Measurements from ENCODE around the gene DNAJC5. TPM values are rescaled to one million over a fixed set of nuclear protein-coding genes. Genes with fewer than 3 reads are reported as not detected.
A peak's percentile ranks its signal among the peaks of the same experiment; 100 is the strongest.
"Not testable (repeated sequence)": the region's sequence is repeated elsewhere in the genome, so short reads cannot be mapped to it uniquely, and the experiment has no call there.

DNAJC5 gene
- total RNA-seq, 1 experiment from 2014 or later: 60.9 TPM

GRCh38 chr20:63859166-63859699, 35.7 kb upstream of the DNAJC5 start:
- DNase-seq (ENCODE audit: low read depth): no peak
- in situ Hi-C loops (cut with HindIII; ENCODE audit: low pct_unique_long_range_greater_than_20kb, low sequenced_read_pairs): no loop called here

GRCh38 chr20:63860325-63861051, 34.4 kb upstream of the DNAJC5 start:
- no peak for DNase-seq (ENCODE audit: low read depth)
- in situ Hi-C loops (cut with HindIII; ENCODE audit: low pct_unique_long_range_greater_than_20kb, low sequenced_read_pairs): no loop called here

GRCh38 chr20:63861365-63861934, 33.5 kb upstream of the DNAJC5 start, which contains the start of gene ABHD16B:
Gene ABHD16B (plus strand): TSS chr20:63861498. CDS start chr20:63861541, 43 bp downstream.
- in situ Hi-C loops (cut with HindIII; ENCODE audit: low pct_unique_long_range_greater_than_20kb, low sequenced_read_pairs): no loop called here
- DNase-seq (ENCODE audit: low read depth): no peak

- in situ Hi-C loops (cut with HindIII; ENCODE audit: low pct_unique_long_range_greater_than_20kb, low sequenced_read_pairs): no loop called here
- no peak for DNase-seq (ENCODE audit: low read depth)
Observed at GRCh38 chr20:63861981-63862901, 32.7 kb upstream of the DNAJC5 start.

GRCh38 chr20:63863021-63863797, 31.7 kb upstream of the DNAJC5 start:
- in situ Hi-C loops (cut with HindIII; ENCODE audit: low pct_unique_long_range_greater_than_20kb, low sequenced_read_pairs): no loop called here
- no peak for DNase-seq (ENCODE audit: low read depth)

GRCh38 chr20:63863798-63864544, 31.0 kb upstream of the DNAJC5 start:
- in situ Hi-C loops (cut with HindIII; ENCODE audit: low pct_unique_long_range_greater_than_20kb, low sequenced_read_pairs): no loop called here
- peak; percentile 93 for DNase-seq (ENCODE audit: low read depth)

GRCh38 chr20:63864545-63864977, 30.4 kb upstream of the DNAJC5 start:
- in situ Hi-C loops (cut with HindIII; ENCODE audit: low pct_unique_long_range_greater_than_20kb, low sequenced_read_pairs): no loop called here
- no peak for DNase-seq (ENCODE audit: low read depth)

GRCh38 chr20:63864978-63865640, 29.8 kb upstream of the DNAJC5 start, which contains the start of gene TPD52L2:
Gene TPD52L2 (plus strand): TSS chr20:63865270. CDS start chr20:63865366, 96 bp downstream.
- peak; percentile 99 for DNase-seq (ENCODE audit: low read depth)
- in situ Hi-C loops (cut with HindIII; ENCODE audit: low pct_unique_long_range_greater_than_20kb, low sequenced_read_pairs): no loop called here

GRCh38 chr20:63867042-63867441, 27.9 kb upstream of the DNAJC5 start:
- DNase-seq (ENCODE audit: low read depth); in situ Hi-C loops (cut with HindIII; ENCODE audit: low pct_unique_long_range_greater_than_20kb, low sequenced_read_pairs): not testable (repeated sequence)

GRCh38 chr20:63868264-63868663, 26.7 kb upstream of the DNAJC5 start:
- in situ Hi-C loops (cut with HindIII; ENCODE audit: low pct_unique_long_range_greater_than_20kb, low sequenced_read_pairs): no loop called here
- DNase-seq (ENCODE audit: low read depth): no peak

GRCh38 chr20:63873477-63873971, 21.4 kb upstream of the DNAJC5 start:
- in situ Hi-C loops (cut with HindIII; ENCODE audit: low pct_unique_long_range_greater_than_20kb, low sequenced_read_pairs): no loop called here
- no peak for DNase-seq (ENCODE audit: low read depth)

- in situ Hi-C loops (cut with HindIII; ENCODE audit: low pct_unique_long_range_greater_than_20kb, low sequenced_read_pairs); DNase-seq (ENCODE audit: low read depth): not testable (repeated sequence)
Observed at GRCh38 chr20:63874241-63874640, 20.7 kb upstream of the DNAJC5 start.

GRCh38 chr20:63876489-63877036, 18.4 kb upstream of the DNAJC5 start:
- in situ Hi-C loops (cut with HindIII; ENCODE audit: low pct_unique_long_range_greater_than_20kb, low sequenced_read_pairs): no loop called here
- DNase-seq (ENCODE audit: low read depth): no peak

- no peak for DNase-seq (ENCODE audit: low read depth)
- in situ Hi-C loops (cut with HindIII; ENCODE audit: low pct_unique_long_range_greater_than_20kb, low sequenced_read_pairs): no loop called here
Observed at GRCh38 chr20:63877755-63878470, 17.0 kb upstream of the DNAJC5 start.

- DNase-seq (ENCODE audit: low read depth): no peak
- in situ Hi-C loops (cut with HindIII; ENCODE audit: low pct_unique_long_range_greater_than_20kb, low sequenced_read_pairs): no loop called here
Observed at GRCh38 chr20:63878899-63879663, 15.8 kb upstream of the DNAJC5 start.
